COLO829 (cell line): Measurements from ENCODE around the gene C12orf42.

ENCODE experiments used
- DNase-seq: peaks from one replicate; pipeline ENCODE4 v3.0.0; 2012; ENCODE audit warnings: low spot score

The C12orf42 gene

DNA sequence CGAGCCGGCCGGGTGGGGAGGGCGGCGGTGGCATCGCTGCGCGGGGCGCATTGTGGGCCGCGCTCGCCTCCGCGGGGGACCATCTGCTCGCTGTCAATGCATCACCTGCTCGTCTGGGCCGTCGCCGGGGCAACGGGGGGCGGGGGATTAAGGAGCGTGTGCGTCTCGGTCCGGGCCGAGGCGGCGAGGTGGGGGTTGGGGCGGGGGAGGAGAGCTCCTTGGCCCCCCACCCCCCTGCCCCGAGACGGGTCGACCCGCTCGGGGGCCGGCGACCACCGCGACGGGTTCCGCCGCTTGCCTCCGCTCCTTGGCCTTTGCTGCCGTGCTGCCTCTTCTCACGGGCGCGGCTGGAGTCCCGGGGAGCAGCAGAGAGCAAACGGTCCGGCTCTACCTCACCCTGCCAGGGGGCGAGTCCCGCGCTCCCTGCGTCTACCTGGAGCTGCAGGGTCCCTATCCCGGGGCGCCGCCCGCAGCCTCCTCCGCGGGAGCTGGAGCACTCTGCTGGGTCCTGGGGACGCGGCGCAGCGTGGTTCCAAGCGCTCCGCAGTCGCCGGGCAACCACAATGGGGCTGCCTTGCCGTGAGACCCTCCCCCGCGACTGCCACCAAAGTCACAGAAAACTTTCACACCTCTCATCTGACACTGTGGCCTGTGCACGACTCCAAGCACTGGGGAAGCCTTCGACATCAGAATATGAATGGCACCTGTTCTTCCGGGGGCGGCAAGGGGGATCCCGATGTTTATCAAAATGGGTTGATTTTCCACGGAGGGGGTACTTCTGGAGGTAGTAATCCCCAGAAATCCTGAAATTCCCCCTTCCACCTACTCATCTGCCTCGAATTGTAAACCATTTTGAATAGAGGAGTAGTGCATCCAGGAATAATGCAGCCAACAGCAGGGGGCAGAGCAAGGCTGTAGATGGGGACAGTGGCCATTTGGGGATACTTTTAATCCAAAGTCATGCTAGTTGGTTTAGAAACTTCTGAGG, at the start of gene C12orf42:
Gene C12orf42 (minus strand): TSS at position 500 of the 988 bp plus-strand sequence. CDS start 17,542 bp downstream, outside the sequence.
- peak; percentile 29 for DNase-seq

DNA sequence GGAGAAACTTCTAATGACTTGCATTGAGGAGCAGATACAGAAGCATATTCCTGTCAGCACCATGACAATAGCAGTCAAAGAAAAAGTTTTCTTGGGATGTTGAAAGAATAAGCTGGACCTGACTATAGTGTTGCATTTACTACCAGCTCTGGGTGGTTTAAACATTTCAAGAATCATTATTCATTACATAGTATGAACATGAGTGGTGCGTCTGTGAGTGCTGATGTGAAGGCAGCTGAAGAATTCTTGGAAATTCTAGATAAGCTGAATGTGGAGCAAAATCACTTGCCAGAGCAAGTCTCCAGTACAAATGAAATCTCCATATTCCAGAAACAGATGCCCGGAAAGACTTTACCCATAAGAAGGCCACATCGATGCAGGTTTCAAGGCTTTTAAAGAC, 46.3 kb upstream of the C12orf42 start:
- DNase-seq: no peak

- no peak for DNase-seq
Measured at GRCh38 chr12:103540319-103540718, 44.6 kb upstream of the C12orf42 start.

GRCh38 chr12:103538397-103538796, 42.6 kb upstream of the C12orf42 start:
- DNase-seq: peak; percentile 15

GRCh38 chr12:103530307-103531066, 34.7 kb upstream of the C12orf42 start:
- no peak for DNase-seq

DNA sequence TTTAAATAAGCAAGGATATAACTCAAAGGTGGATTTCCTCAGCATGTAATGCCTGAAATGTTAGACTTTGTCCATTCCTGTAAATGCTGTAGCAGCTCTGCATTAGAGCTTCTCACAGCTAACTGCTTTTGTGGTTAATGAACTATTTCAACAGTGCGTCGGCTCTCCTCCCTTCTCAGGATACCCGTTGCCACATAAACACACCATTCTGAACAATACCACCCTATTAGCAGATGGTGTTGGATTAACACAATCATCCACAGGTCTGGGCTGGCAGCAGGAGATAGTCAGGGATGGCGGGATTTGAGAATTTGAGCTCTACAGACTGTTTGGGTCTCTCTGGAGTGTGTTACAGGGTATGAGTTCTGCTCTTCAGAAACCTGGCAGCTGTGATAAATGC, 33.5 kb upstream of the C12orf42 start:
- DNase-seq: no peak

DNA sequence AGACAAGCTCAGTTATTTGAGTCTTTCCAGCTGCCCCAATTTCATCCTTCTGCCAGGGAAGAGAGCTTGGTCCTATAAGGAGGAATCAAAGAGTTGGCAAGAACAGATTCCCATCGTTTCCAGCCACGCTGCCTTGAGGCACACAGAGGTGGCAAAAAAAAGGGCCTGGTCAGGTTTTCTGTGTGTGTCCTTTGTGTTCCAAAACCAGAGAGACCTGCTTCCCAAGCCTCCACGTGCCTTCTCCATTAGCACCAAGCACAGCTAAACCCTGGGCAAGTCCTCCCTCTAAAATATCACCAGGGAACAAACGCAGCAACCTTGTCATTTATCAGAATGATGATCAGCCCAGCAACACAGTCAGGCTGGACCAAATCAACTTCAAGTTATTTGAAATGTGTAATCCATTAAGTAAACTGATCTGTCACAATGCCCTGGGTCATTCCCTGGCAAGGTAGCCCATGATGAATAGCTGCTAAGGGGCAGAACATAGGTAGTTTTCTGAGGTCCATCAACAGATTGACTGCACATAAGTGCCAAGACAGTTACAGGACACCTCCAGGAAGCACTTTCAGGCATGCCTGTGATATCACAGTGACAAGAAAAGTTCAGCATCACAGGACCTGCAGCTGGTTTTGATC, 28.6 kb upstream of the C12orf42 start:
- no peak for DNase-seq

DNA sequence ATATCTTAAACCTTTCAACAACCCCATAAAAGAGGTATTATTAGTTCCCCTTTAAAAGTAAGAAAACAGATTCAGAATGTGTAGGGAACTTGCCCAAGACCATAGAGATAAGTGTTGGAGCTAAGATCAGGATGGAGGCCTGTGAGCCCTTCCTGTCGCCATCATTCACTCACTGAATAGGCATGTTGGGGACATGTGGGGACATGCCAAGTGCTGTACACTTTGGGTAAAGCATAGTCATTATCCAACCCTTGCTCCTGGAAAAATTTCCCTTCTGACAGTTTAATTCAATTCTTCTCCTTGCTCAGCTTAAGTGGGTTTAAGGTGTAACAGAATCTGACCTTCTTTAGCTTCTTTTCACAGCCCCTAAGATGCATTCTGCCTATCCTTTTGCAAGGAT, 28.0 kb upstream of the C12orf42 start:
- DNase-seq: no peak

GRCh38 chr12:103520686-103521215, 25.0 kb upstream of the C12orf42 start:
- no peak for DNase-seq

- DNase-seq: no peak
Measured at GRCh38 chr12:103519632-103520031, 23.9 kb upstream of the C12orf42 start.

DNA sequence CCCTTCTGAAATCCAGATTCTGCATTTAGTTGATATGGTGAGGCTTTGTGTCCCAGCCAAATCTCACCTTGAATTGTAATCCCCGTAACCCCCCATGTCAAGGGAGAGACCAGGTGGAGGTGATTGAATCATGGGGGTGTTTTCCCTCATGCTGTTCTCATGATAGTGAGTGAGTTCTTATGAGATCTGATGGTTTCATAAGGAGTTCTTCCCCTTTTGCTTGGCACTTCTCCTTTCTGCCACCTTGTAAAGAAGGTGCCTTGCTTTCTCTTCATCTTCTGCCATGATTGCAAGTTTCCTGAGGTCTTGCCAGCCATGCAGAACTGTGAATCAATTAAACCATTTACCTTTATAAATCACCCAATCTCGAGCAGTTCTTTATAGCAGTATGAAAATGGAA, 23.1 kb upstream of the C12orf42 start:
- no peak for DNase-seq

- DNase-seq: no peak
Measured at GRCh38 chr12:103517161-103517560, 21.4 kb upstream of the C12orf42 start.

DNA sequence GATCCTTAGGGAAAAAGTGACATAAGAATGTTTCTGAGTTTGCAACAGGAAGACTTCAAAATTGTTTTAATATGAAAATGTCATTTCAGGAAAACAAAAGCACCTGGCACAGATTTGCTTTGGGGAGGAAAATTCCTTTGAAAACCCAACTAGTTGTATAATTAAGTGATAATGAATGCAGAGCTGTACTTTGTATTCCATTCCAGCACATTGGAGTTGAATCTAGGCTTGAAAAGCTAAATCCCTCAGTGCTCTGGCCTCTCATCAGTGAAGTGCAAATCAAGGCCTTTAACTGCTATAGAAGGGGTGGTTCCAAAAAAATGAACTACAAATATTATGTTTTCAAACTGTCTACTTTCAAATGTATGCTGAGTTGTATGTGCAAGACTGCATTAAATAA, 19.6 kb upstream of the C12orf42 start:
- no peak for DNase-seq

DNA sequence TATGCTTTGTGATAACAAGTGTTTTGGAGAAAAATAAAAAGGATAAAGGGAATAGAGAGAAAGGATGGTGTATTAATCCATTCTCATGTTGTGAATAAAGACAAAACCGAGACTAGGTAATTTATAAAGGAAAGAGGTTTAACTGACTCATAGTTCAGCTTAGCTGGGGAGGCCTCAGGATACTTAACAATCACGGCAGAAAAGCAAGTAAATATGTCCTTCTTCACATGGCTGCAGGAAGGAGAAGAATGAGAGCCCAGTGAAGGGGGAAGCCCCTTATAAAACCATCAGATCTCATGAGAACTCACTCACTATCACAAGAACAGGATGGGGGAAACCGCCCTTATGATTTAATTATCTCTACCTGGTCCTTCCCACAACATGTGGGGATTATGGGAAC, 18.1 kb upstream of the C12orf42 start:
- no peak for DNase-seq

GRCh38 chr12:103505371-103506236, 9.8 kb upstream of the C12orf42 start:
- no peak for DNase-seq

GRCh38 chr12:103504606-103505005, 8.8 kb upstream of the C12orf42 start:
- DNase-seq: no peak

- no peak for DNase-seq
Measured at GRCh38 chr12:103503546-103504480, 8.0 kb upstream of the C12orf42 start.

DNA sequence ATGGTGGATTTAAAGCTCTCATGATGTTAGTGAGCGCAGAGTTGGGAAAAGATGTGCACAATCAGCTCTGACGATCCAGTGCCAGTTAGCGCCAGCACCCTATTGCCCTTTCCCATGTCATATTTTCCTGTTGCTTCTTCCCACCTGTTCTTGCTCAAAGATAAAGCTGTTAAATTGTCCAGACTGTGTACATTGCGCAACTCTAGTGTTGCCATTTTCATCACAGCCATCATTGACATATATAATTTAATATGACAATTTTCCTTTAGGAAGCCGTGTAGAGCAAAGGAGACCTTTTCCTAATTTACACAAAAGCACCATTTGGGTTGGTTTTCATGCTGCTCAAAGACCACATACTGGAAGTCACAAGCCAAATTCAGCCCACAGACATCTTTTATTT, 5.7 kb upstream of the C12orf42 start:
- DNase-seq: no peak

DNA sequence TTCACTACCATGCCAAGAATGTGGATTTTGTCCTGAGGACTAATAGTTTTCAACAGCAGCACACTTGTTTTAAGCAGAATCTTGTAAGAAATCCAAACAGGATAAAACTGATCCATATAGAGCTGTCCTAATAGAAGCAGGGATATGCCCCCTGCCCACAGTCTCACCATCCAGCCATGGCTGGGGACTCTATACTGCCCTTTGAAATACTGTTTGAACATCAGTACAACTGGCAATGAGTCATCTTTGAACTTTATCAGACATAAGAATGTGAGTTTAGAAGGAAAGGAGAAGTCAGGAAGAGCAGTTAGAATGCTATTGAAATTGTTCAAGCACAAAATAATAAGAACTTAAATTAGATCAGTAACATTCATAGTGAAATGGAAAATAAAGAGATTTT, 3.8 kb upstream of the C12orf42 start:
- DNase-seq: peak; percentile 48

DNA sequence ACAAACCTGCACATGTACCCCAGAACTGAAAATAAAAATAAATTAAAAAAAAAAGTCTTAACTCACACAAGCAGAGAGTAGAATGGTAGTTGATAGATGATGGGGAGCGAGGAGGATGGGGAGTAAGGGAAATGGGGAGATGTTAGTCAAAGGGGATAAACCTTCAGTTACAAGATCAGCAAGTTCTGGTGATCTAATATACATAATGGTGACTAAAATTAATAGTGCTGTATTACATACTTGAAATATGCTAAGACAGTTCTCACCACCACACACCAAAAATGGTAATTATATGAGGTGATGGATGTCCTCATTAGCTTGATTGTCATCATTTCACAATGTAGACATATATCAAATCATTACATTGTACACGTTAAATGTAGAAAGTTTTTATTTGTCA, 3.2 kb upstream of the C12orf42 start:
- no peak for DNase-seq
